H1 (cell line): ENCODE data around the gene NEO1. TPM values are rescaled to one million over a fixed set of nuclear protein-coding genes. Genes with fewer than 3 reads are reported as not detected.

Experiments
- CTCF ChIA-PET: fragments of 300-600 bp; sonication (Branson Sonifier 250); formaldehyde crosslinking; loops from one replicate; lab custom pipeline; 2021; ENCODE audit not compliant: partially characterized antibody; lab: Charles Lee
- POLR2A ChIA-PET: fragments of 300-600 bp; sonication (Branson Sonifier 250); formaldehyde crosslinking; loops from one replicate; lab custom pipeline; 2021; ENCODE audit warnings: inconsistent platforms; ENCODE audit not compliant: partially characterized antibody; lab: Charles Lee
- DNase-seq, 2 experiments: peaks; one replicate each; pipeline versions ENCODE4 v3.0.0 to v3.0.0-alpha.2; 2010 to 2022; ENCODE audit warnings: low spot score in 2 of 2, low read depth in 1 of 2, mixed read lengths in 1 of 2
- FAIRE-seq: peaks from 2 replicates; lab custom pipeline; 2011; peaks lifted over from hg19 to GRCh38; lab: Jason Lieb, UNC
- H2AFZ ChIP-seq: 2 replicates; pipeline ENCODE4 v1.8.1; 2012; ENCODE audit warnings: low read length, inconsistent platforms
- H2AK5ac ChIP-seq: 2 replicates; pipeline ENCODE4 v1.6.1; 2013; ENCODE audit warnings: low read depth, low read length
- H2BK120ac ChIP-seq: replicated peaks from 2 replicates; pipeline ENCODE3; 2013; ENCODE audit warnings: low read depth, low read length, inconsistent platforms
- H2BK12ac ChIP-seq: 2 replicates; pipeline ENCODE4 v1.6.1; 2013; ENCODE audit warnings: low read depth, low read length
- H2BK15ac ChIP-seq: 2 replicates; pipeline ENCODE4 v1.6.1; 2013; ENCODE audit warnings: low read length
- H2BK20ac ChIP-seq: 2 replicates; pipeline ENCODE4 v1.6.1; 2013; ENCODE audit warnings: low read length
- H2BK5ac ChIP-seq: 2 replicates; pipeline ENCODE4 v1.6.1; 2013; ENCODE audit warnings: low read depth, low read length
- H3K14ac ChIP-seq: 2 replicates; pipeline ENCODE4 v1.6.1; 2013; ENCODE audit warnings: inconsistent platforms; ENCODE audit not compliant: insufficient read length
- H3K18ac ChIP-seq: 2 replicates; pipeline ENCODE4 v1.6.1; 2013; ENCODE audit warnings: low read length; ENCODE audit errors: extremely low read depth
- H3K23ac ChIP-seq: 2 replicates; pipeline ENCODE4 v1.6.1; 2013; ENCODE audit warnings: inconsistent platforms; ENCODE audit not compliant: insufficient read length
- H3K23me2 ChIP-seq: 2 replicates; pipeline ENCODE4 v1.6.1; 2013; ENCODE audit warnings: low read depth, low read length
- H3K27ac ChIP-seq: 2 replicates; pipeline ENCODE4 v1.6.1; 2011; ENCODE audit warnings: low read depth, low read length, inconsistent platforms
- H3K27me3 ChIP-seq, 4 experiments: replicated peaks in 1 of 4; 1 replicate in 1 of 4; 2 replicates in 3 of 4; pipeline versions ENCODE4 v1.6.1 to v1.8.1; 2011 to 2013; ENCODE audit warnings: low read length in 3 of 4, mild to moderate bottlenecking in 3 of 4, inconsistent platforms in 2 of 4, mixed read lengths in 2 of 4, moderate library complexity in 1 of 4; ENCODE audit not compliant: control insufficient read depth in 3 of 4, insufficient read depth in 3 of 4; ENCODE audit errors: extremely low read depth in 1 of 4
- H3K36me3 ChIP-seq, 4 experiments: 2 replicates each; pipeline versions ENCODE4 v1.6.1 to v1.8.1; 2011 to 2013; ENCODE audit warnings: mild to moderate bottlenecking in 4 of 4, low read length in 3 of 4, moderate library complexity in 2 of 4, control low read depth in 1 of 4, inconsistent platforms in 1 of 4; ENCODE audit not compliant: insufficient read depth in 4 of 4, control insufficient read depth in 2 of 4
- H3K4ac ChIP-seq: replicated peaks from 2 replicates; pipeline ENCODE3; 2013; ENCODE audit warnings: low read length, low read depth, mixed read lengths, inconsistent platforms; ENCODE audit not compliant: insufficient read length
- H3K4me1 ChIP-seq, 4 experiments: replicated peaks in 1 of 4; 1 replicate in 1 of 4; 2 replicates in 3 of 4; pipeline versions ENCODE4 v1.6.1 to v1.8.1; 2011 to 2013; ENCODE audit warnings: low read length in 3 of 4, inconsistent platforms in 2 of 4, mixed read lengths in 1 of 4; ENCODE audit not compliant: insufficient read depth in 4 of 4, control insufficient read depth in 3 of 4
- H3K4me2 ChIP-seq, 2 experiments: 2 replicates each; pipeline versions ENCODE4 v1.6.1 to v1.8.1; 2011 to 2013; ENCODE audit warnings: low read depth in 2 of 2, low read length in 2 of 2, control low read depth in 1 of 2, inconsistent platforms in 1 of 2, mild to moderate bottlenecking in 1 of 2; ENCODE audit not compliant: insufficient read depth in 1 of 2
- H3K4me3 ChIP-seq, 4 experiments: fragments of 200-600, 300-600 bp in 1 of 4; sonication (generic), shearing (Covaris generic), sonication (Bioruptor Twin) in 1 of 4; 2 replicates each; pipeline versions ENCODE4 v1.5.1 to v1.8.1; 2011 to 2016; ENCODE audit warnings: low read length in 4 of 4, low read depth in 3 of 4, control low read depth in 2 of 4, inconsistent platforms in 2 of 4, mild to moderate bottlenecking in 2 of 4, mixed read lengths in 1 of 4, moderate library complexity in 1 of 4; ENCODE audit not compliant: insufficient read depth in 2 of 4; ENCODE audit errors: extremely low read depth in 1 of 4
- H3K56ac ChIP-seq: replicated peaks from 2 replicates; pipeline ENCODE3; 2013; ENCODE audit warnings: low read depth, mild to moderate bottlenecking, mixed read lengths, low read length, inconsistent platforms; ENCODE audit not compliant: insufficient read length
- H3K79me1 ChIP-seq: 2 replicates; pipeline ENCODE4 v1.6.1; 2013; ENCODE audit warnings: low read depth, low read length, control low read depth
- H3K79me2 ChIP-seq, 2 experiments: 2 replicates each; pipeline versions ENCODE4 v1.6.1 to v1.8.1; 2012 to 2013; ENCODE audit warnings: low read length in 2 of 2, mild to moderate bottlenecking in 2 of 2, inconsistent platforms in 1 of 2; ENCODE audit not compliant: insufficient read depth in 2 of 2, control insufficient read depth in 1 of 2
- H3K9ac ChIP-seq, 4 experiments: replicated peaks in 1 of 4; 1 replicate in 1 of 4; 2 replicates in 3 of 4; pipeline versions ENCODE4 v1.6.1 to v1.8.1; 2011 to 2013; ENCODE audit warnings: low read depth in 3 of 4, low read length in 3 of 4, control low read depth in 2 of 4, mild to moderate bottlenecking in 2 of 4, moderate library complexity in 2 of 4, inconsistent platforms in 1 of 4; ENCODE audit errors: extremely low read depth in 1 of 4
- H3K9me3 ChIP-seq, 2 experiments: 2 replicates each; pipeline versions ENCODE4 v1.6.1 to v1.8.1; 2012 to 2013; ENCODE audit warnings: mild to moderate bottlenecking in 2 of 2, moderate library complexity in 2 of 2, control low read depth in 1 of 2, inconsistent platforms in 1 of 2, low read depth in 1 of 2, low read length in 1 of 2, mixed read lengths in 1 of 2; ENCODE audit not compliant: insufficient read depth in 2 of 2
- H4K20me1 ChIP-seq, 2 experiments: replicated peaks in 1 of 2; 2 replicates each; pipeline versions ENCODE3 to v1.8.1; 2011 to 2013; ENCODE audit warnings: inconsistent platforms in 2 of 2, low read length in 2 of 2, mild to moderate bottlenecking in 1 of 2; ENCODE audit not compliant: insufficient read depth in 2 of 2, control insufficient read depth in 1 of 2
- H4K5ac ChIP-seq: 2 replicates; pipeline ENCODE4 v1.6.1; 2013; ENCODE audit warnings: low read length, low read depth, mixed read lengths, inconsistent platforms; ENCODE audit not compliant: insufficient read length
- H4K8ac ChIP-seq: 2 replicates; pipeline ENCODE4 v1.8.0; 2013; ENCODE audit warnings: mild to moderate bottlenecking, moderate library complexity, low read length, inconsistent platforms; ENCODE audit not compliant: insufficient read depth; ENCODE audit errors: extremely low read depth
- H4K91ac ChIP-seq: replicated peaks from 2 replicates; pipeline ENCODE3; 2013; ENCODE audit warnings: low read length, mixed read lengths, inconsistent platforms; ENCODE audit not compliant: insufficient read length
- CTBP2 ChIP-seq: IDR thresholded peaks from 2 replicates; pipeline ENCODE4 v1.7.0; 2011; ENCODE audit warnings: borderline replicate concordance, mild to moderate bottlenecking, moderate library complexity, mixed read lengths, low read length; ENCODE audit not compliant: insufficient read depth, insufficient read length
- SP2 ChIP-seq: IDR thresholded peaks from 2 replicates; pipeline ENCODE4 v1.6.1; 2012; ENCODE audit warnings: mild to moderate bottlenecking, low read length, inconsistent platforms
- USF2 ChIP-seq: IDR thresholded peaks from 2 replicates; pipeline ENCODE4 v1.6.1; 2011; ENCODE audit warnings: low read length, improper control_type of control experiment
- WGBS, 2 experiments: shearing (Covaris generic) in 1 of 2; methylation state at CpG; one replicate each; pipeline versions ENCODE4 v1.1.6 to v1.1.7; 2013 to 2015; ENCODE audit warnings: low lambda C conversion rate in 2 of 2, mixed read lengths in 2 of 2, inconsistent platforms in 1 of 2, low coverage in 1 of 2, missing lambda C conversion rate in 1 of 2; ENCODE audit not compliant: insufficient replicate concordance in 2 of 2, insufficient coverage in 1 of 2, insufficient read length in 1 of 2; ENCODE audit errors: extremely low coverage in 1 of 2, missing lambda C conversion rate in 1 of 2; 5-methylcytosine and 5-hydroxymethylcytosine counted together
- polyA plus RNA-seq, 7 experiments: library from polyadenylated mRNA; depleted of rRNA in 3 of 7; stranded (reverse) in 5 of 7; unstranded in 2 of 7; fragments of >200 nt in 5 of 7; fragments of 200-250 nt in 2 of 7; gene quantifications; 1 replicate in 5 of 7; 2 replicates in 1 of 7; 4 replicates in 1 of 7; pipeline versions ENCODE4 v1.2.1 to v1.2.3, GENCODE V29; 2011 to 2013; ENCODE audit warnings: missing spikeins in 2 of 7, mixed read lengths in 2 of 7
- total RNA-seq: library from RNA; stranded (reverse); fragmentation: NEBNext Ultra II Directional; extraction: Animal tissue kit (Norgen Biotek cat#: 25700); gene quantifications from 2 replicates; pipeline ENCODE4 v1.2.1, GENCODE V29; 2021

Gene NEO1
- total and polyA plus RNA-seq, 2 of the 8 experiments (the other 6 are each of a cell fraction or from before 2014, with no cell fraction given), result 36.0 to 51.0 TPM

- Histone ChIP-seq H3K9ac (no peak overlapping the region), H3K27me3 (no peaks in the 10 kb centered on the region), H3K27ac (no peak overlapping the region), H3K4me2 (no peak overlapping the region), H2BK20ac (no peak overlapping the region), H3K23ac (no peak overlapping the region), H3K36me3 (peaks cover 0 to 5% (median under 1%) of the 10 kb centered on the region in 4 experiments; a peak in 4 of 8 replicates), H3K79me2 (peaks cover 0 to 8% of the 10 kb centered on the region in 2 experiments; a peak in 2 of 4 replicates), H2BK120ac (no peak overlapping the region), H4K91ac (no peak overlapping the region), H3K23me2 (no peaks in the 10 kb centered on the region), H3K14ac (no peak overlapping the region), H3K79me1 (peaks cover 8% of the 10 kb centered on the region), H2BK15ac (no peak overlapping the region), H4K5ac (no peak overlapping the region), H3K18ac (no peak overlapping the region), H4K20me1 (peaks cover 2 to 4% of the 10 kb centered on the region in 2 experiments), H3K4ac (no peak overlapping the region), H2AFZ (no peak overlapping the region), H2BK5ac (no peak overlapping the region), H3K9me3 (no peaks in the 10 kb centered on the region), H3K4me1 (peaks cover 0 to 8% (median 3%) of the 10 kb centered on the region in 4 experiments; a peak in 2 of 7 replicates), H4K8ac (0 out of 2 replicates have a peak overlapping the region, but pooled peaks have one; percentile 23), H3K4me3 (no peak overlapping the region), H3K56ac (no peak overlapping the region), H2BK12ac (no peak overlapping the region), H2AK5ac (no peak overlapping the region)
- WGBS, 2 experiments, result 80% methylated on average over 6 of the region's 6 CpGs; no CpG with 5 or more reads in 1 of the 2 experiments
- CTCF ChIA-PET, result interaction anchor here (0.9 to 1.8 kb wide), 9 partner anchors 9 to 371 kb away, joined by 3 to 6 read pairs (median 4); no protein-coding TSS in a partner anchor
- no peak for DNase-seq
- POLR2A ChIA-PET, result interaction anchor here (1.3 to 1.6 kb wide), 2 partner anchors 9 to 272 kb away, joined by 5 to 6 read pairs; no protein-coding TSS in a partner anchor
- TF ChIP-seq SP2, result no peak
- no peak for TF ChIP-seq USF2
- TF ChIP-seq CTBP2, result no peak
- no peak for FAIRE-seq
Measured at GRCh38 chr15:73334086-73334485, 281.8 kb downstream of the NEO1 start.
